CD4-positive, alpha-beta T cell treated with Interleukin-1 beta for 1 hour (primary cell): ENCODE measurements around the gene PBX1.
A peak's percentile ranks its signal among the peaks of the same experiment; 100 is the strongest.

Experiments used
- DNase-seq, 2 donors: peaks; one replicate each; pipeline ENCODE4 v3.0.0-alpha.2; 2020 to 2022

PBX1 gene

DNA sequence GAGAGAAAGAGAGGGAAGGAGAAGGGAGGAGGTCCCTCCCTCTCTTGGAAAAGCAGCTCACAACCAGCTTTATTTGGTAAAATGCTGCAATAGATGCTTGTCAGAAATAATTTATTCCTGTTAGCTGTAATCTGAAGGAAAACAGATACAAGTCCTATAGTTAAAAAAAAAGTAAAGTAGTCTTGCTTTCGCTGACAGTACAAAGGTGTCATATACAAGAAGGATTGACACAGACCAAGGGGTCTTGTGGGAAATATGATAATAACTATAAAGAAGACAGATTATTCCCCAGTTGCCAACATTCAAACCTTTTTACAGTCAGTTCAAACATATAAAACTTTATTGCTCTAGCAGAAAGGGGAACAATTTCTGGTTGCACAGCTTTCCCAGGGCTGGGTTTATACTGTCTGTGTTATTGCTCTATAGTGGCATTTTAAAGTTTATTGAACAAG, 145.0 kb downstream of the PBX1 start:
- no peak for DNase-seq

DNA sequence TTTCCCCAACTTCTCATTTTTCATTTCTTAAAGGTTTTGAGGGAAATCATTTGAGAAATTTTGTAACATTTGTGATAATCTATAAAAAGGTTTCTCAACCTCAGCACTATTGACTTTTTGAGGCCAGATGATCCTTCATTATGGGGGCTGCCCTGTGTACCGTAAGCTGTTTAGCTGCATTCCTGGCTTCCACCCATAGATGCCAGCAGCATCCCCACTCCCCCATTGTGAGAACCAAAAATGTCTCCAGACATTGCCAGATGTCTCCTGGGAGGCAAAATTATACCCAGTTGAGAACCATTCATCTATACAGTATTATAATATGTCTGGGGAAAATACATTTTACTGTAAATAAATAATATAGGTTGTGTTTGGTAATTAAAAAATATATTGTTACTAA, 146.0 kb downstream of the PBX1 start:
- DNase-seq, result no peak

DNA sequence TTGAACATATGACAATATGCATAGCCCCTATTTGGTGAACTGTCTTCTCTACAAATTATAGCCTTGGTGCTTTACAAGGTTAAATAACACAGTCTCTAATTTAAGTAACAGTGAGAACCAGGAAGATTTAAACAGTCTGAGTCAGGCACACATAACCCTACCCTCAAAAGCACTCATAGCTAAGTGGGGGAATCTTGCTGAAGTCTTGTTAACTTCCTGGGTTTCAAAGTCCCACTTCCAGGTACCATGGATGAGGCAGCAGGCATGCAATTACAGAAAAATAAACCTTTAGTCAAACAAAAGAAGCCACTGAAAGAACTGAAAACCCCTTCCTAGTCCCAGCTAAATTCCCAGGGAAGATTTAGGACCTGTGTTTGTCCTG, 147.6 kb downstream of the PBX1 start:
- DNase-seq, result no peak

DNA sequence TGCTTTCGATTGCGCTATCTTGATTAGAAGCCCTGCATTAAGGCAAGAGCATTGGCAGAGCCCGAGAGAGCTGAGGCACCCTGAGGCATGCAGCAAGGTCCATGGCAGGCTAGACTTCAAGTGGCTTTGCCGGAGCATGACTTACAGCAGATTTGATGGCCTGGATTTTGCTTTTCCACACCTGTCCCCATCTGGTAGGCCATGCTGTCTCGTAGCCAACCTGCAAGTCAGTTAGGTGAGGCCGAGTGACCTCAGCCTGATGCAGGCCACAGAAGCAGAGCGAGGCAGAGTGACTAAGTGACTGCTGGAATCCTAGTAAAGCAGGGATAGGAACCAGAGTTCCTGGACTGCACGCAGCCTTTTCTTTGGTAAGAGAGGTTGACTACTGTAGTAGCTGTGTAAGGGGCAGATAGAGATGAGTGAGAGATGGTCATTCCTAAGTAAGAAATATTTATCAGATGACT, 148.9 kb downstream of the PBX1 start:
- no peak for DNase-seq

DNA sequence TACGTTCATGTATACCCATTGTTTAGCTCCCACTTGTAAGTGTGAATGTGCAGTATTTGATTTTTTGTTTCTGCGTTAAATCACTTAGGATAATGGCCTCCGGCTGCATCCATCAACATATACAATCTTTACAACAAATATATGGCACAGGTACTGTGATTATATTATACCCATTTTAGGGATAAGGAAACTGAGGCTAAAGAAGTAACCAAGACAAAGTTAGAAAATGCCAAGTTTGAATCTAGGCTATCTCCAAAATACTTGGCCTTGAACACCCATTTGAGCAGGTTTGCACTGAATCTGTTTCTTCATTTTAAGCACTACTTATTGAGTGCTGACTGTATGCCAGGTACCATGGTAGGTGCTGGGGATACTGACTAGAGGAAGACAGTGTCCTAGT, 149.6 kb downstream of the PBX1 start:
- no peak for DNase-seq

DNA sequence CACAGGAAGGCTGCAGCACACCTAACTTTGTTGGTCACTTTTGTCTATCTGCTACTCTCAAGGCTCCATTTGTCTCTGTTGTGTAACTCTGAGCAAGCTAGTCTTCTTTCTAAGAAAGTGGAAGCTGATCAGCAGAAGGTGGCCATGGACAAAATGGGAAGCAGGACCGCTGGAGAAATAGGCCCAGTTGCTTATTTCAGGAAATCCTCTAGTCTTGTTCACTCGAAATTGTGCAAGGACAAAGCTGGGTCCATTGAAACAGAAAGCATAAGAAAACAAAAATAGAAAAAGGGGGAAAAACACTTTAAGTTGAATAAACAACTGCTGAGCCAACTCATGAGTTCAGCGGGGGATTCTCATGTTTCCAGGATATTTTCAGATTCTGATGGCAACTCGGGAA, 150.1 kb downstream of the PBX1 start:
- peak in 1 of 2 donors; percentile 15 for DNase-seq

DNA sequence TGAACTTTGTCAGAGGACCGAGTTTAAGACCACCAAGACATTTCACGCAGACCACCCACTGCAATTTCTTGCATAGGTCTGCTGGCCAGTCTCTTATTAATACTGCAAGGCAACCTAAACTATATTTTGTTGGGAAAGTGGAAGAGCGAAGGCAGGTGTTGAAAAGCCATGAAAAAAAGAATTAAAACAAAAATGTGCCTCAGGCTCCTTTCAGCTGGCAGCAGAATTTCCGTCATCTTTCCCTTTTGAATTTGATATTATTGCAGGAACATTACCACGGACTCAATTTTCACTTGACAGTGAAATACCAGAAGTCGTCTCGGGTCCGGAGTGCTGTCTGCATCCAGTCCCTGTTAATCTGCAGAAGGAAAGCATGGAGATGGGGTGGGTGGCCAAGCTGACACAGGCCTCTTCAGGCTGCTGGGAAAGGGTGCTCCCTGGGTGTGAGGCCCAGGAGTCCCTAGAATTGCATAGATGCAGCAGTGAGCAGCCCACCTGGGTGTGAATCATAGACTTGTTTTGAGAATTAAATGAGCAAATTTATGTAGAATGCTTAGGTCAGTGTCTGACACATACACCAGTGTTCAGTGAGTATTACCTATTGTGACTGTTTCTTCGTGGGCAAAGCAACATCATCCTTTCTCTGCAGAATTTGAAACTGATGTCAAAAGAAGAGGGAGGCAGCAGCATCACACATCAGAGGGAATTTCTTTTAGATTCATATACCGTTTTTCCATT, 150.7 kb downstream of the PBX1 start:
- DNase-seq, result no peak

DNA sequence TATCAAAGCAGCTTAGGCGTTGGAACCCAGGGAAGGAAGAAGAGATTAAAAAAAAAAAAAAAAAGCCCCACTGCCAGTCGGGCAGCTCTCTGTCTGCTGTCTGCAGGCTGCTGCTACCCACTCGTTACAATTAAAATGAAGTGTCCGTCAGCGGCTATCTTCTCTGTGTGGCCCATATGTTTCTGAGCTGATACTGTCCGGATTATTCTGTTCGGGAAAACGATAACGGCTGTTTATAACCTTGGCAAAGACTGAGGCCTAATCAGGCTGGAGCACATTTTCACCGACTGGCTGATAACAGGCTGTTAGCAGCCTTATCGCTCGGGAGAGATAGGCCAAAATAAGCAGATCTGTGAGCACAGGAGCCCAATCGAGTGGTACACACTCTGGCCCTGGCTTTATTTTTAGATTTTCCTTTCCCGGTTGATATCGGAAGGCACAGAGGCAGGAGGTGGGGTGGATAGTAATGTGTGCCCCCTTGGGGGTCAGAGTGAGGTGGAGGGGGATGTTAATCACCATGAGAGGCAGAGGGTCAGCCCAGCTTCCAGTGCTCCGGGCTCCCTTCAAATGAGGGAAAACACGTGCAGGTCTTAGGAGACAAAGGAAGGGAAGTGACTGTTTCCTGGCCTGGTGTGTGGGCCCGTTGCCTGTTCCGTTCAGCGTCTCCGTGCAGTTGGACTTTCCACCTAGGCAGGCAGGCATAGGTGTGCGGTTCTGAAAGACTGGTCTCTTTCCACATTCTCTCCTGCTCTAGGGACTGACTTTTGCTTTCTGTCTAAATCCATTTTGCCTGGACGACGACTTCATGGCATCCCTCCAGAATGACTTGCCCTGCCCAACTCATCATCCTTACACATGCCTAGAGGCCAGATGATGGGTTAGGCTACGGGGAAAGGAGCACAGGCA, 153.4 kb downstream of the PBX1 start:
- no peak for DNase-seq

DNA sequence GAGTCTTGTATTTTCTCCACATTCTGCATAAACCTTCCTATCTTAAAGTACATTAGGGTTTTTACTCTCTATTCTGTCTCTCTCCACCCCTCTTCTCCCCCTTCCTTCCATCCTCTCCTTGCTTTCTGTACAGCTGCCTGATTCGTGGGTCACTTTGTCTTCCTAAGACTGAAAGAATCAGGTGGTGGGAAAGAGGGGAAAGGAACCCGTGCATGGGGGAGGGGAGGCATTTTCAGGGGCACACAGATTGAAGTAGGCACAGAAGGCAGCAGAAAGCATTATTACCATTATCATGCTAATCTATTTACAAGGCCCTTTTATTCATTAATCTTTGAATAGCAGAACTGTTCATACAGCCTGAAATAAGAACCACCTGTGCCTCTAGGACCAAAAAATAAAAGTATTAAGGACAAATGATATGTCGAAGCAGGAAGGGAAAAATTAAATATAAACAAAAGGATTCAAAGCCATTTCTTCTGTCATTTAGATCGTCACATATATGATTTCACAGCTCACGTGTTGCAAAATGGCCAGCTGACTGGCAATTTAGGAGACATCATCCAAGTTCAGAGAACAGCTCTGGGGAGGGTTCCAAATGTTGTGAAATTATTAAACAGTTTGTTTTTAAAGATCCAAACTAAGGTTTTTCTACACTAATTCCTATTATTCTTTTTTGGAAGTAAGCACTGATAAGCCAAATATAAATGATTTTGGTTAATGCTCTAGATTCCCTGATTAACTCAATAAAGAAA, 154.6 kb downstream of the PBX1 start:
- no peak for DNase-seq

DNA sequence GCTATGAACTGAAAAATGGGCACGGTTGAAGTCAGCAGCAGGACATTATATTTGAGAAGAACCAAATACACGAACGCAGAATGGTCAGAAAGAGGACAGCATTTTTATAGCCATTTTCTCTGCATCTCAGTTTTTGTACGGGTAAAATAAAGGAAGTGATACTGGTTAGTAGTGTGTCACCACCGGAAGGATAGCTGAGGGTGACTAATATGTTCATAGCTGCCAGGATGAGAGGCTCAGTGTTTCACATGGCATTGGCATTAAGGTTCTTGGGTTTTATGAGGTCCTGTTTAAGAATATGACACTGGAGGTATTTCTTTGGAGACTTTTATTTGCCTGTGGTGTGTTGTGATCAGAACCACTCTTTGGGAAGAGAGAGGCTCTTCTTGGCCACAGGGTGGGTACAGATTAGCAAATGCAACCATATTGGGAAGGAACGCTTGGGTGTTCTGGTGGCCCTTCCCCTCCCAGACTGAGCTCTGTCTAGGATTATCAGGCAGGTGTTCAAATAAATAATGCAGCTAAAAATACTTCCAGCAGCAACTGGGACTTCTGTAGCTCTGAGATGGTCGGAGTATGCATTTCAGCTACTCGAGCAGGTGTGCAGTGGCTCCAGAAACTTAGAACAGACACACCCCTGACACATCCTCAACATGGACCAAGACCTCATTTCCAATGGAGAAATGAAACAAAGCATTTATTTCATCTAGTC, 158.2 kb downstream of the PBX1 start:
- DNase-seq, result peak in 1 of 2 donors; percentile 29

DNA sequence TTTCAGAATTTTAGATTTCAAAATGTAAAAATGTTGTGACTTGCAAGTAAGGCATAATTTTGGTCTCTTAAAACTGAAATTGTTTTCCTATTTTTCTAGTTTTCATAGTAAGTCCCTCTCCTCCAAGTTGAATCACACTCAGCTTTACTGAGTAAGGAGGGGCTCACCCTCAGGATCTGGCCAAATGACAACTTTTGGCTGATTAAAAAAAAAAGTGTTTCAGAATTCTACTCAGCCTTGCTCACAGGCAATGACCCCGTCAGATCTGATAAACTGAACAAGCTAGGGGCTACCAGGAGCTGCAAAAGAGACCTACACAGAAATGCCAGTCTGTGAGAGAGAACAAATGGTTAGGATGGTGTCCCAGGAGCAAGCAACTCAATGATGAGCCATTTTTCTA, 159.8 kb downstream of the PBX1 start:
- no peak for DNase-seq

DNA sequence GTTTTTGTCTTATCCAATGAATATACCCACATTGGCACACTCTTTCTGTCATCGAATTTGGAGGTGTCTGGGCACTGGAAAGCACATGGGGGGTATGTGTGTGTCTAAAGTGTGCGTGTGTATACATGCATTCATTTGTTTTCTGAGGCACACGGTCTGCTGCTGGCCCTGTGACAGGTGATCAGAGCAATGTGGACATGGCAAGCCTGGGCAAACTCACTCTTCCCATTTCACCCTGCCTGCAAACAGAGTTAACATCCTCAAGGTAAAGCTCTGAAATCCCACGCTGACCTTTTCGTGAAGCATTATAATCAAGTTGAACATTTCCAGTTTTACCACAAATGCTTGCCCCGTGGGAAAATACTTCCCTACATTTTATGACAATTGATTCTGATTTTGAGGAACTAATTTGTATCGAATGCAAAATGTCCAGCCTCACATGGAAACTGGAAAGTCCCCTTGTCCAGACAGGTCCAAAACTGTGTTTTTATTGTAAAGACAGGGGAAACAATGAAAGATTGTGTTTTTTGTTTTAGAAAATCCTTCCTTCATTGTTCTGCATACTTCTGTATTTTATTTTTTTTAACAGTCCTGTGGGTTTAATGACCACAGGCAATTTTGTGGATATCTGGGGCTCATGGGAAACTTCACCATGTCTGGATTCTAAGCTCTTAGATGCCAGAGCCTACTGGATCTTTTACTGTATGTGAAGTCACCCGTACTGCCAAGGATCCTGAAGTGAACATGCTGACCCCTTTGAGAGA, 160.9 kb downstream of the PBX1 start:
- no peak for DNase-seq

DNA sequence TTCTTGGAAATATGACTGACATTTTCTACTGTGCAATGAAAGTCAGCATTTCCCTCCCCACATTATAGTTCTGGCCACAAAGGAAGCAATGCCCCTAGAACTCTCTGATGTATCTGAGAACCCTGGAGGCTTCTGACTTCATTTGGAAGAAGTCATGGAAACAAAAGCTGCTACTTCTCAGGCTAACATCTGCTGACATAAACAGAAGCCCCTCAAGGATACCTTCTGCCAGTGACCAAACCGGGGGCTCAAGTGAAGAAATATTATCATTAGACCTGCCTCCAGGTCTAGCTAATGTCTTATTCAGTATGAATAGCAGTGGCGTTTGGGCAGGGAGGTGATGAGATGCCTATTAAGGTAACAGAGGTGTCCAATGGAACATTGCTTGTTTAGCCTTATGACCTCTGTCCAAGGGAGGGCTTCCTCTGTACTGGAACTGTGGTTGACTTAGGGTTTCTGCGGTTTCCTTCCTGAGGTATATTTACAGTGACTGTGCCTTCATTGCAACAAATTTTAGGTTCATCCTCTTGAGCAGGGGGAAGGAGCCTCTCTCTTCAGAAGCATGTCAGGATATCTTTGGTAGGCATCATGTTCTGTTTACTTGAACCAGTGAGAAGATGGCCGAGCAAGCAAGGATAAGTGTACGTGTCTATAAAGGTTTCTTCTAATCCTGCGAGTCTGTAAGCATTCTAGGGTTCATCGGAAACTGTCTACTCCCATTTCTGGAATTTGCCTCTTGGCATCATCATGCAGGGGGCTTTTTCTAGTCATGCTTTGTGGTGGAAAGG, 161.7 kb downstream of the PBX1 start:
- no peak for DNase-seq

DNA sequence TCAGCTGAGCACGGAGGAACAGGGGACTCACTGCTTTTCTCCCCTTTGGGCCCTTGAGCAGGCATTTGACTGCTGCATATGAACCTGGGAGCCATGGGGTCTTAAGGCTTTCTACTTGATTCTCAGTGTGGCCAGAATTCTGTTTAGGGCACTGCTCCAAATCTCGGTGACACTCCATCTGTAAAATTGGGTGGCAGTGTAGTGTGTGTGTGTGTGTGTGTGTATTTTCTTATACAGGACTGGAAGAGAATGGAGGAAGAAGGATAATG, 162.2 kb downstream of the PBX1 start:
- no peak for DNase-seq

DNA sequence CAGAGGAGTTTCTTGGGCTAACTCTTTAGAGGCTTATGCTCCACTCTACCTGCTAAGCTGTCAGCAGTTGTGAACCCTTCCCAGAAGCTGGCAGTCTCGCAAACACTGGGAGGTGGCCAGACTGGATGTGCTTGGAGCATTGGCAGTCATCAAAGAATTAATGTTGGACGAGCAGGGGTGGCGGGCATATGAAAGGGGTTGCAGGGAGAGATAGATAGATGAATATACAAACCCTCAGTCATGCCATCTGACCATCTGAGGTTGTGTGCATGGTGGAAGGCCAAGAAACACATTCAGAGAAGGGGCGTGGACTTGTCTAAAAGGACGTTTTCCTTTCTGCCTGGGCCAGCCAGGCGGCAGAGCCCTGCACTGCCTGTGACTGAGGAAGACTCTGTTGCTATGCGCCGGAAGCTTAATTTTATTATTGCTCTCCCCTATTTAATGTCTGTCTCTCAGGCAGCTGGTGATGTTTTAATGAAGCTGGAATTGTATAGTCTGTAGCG, 164.4 kb downstream of the PBX1 start:
- no peak for DNase-seq

DNA sequence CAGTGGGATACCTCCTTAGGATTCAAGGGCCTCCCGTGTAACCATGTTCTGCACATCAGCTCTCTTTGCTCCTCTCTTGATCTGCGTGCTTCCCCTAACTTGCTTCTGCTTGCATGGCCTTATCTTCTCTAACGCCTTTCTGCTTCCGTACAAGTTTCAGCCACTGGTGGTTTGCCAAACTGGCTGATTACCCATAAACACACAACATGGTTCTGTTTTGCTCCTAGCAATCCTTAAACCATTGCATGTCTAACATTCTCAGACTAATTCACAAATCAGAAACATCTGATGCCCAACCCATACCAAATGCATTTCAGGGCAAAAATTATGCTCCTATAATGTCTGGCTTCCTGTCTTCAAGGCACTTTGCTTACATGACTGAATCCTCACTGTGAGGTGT, 166.4 kb downstream of the PBX1 start:
- no peak for DNase-seq

DNA sequence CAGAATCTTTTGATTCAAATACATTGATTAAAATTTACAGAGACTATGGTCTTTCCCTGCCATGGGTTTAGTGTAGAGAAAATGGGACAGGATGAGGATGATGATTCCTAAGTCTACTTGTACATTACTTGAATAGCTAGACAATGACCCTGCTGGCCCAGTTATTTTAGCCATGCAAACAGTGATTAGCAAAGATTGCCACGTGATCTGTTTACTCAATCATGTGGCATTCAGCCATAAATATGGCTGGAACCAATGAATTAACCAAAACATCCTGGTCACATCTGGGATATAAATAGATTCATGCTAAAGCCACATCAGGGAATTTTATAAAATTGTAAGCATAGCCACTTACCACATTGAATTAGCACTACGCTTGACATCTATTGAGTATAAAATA, 167.3 kb downstream of the PBX1 start:
- DNase-seq, result no peak

DNA sequence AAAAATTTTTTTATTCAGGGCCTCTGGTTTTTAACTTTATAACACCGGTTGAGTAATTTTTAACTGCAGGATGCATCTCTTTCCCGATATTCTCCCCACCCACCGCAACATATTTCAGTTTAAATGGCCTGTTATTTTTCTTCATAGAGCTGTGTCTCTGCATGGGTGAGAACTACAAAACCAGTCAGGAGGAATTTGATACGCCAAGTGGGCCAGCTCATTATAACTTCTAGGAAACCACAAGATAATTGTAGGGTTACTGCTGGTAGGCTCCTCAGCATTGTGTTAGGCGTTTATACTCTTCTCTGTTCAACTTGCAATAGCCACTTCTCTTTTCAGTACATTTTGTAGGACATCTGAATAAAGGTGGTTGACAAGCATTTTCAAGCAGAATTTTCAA, 169.7 kb downstream of the PBX1 start:
- DNase-seq, result no peak

DNA sequence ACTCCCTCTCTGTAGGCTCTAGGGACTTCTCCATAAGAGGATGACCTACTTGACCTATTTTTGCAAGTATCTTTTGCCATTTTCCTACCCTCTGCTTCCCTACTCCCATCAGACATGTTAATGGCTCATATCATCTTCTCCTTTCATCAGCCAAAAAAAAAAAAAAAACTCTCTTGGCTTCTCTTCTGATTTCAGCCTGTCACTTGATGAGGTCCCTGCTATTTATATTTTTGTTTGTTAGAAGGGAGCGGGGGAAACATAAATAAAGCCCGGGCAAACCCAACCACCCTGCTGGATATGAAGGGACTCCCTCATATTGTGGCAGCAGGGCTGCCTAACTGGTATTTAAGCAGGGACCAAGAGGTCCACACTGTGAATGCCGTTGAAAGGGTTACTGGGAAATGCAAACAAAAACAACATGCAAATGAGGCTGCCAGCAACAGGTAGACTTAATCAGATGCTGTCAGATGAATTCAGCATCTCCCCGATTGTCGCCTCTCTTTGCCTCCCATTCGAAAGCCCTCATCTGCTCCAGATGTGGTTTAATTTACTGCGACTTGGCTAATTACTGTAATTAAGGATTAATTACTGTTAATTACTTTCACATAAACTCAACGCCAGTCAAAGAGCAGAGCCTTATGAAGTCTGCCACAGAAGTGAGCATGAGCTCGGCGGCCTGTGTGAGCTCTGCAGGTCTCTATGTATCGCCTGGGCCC, 172.3 kb downstream of the PBX1 start:
- no peak for DNase-seq

DNA sequence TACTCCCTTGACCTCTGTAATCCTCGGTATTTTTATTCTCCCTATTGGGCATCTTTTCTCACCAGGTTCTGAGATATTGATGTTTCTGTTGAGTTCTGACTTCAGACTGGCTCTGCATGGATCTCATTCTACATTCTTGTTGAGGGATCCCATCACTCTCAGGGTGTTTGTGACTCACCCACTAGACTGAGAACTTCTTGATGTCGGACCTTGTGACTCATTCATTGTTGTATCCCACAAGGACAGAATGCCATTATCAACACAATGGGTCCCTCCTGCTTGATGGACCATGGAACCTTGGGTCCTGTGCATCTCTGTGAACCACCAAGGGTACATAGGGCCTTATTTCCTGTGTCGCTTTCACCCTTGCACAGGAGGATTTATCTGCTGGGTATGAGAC, 174.1 kb downstream of the PBX1 start:
- no peak for DNase-seq

DNA sequence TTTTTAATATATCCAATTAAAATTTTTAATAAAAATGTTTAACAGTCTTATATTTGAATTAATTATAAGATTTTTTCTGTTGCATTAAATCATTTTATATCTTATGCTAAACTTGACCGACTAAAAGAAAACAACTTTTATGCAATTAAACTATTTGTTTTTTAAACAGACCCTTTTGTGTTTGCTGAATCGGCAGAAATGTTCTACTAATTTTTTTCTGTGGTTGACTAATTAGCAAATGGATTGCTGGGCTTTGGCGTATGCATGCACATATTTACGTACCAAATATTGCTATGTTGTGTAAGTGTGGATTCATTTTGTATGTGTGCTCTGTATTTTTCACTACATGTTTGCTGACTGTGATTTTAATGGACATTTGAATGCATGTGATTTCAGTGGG, 174.8 kb downstream of the PBX1 start:
- no peak for DNase-seq
